GM19455 (cell line): ENCODE results near the gene PDE11A.
"Not testable (repeated sequence)": the region's sequence is repeated elsewhere in the genome, so short reads cannot be mapped to it uniquely, and the experiment has no call there.

ENCODE experiments used
- ATAC-seq: cut with Tn5 transposase; IDR thresholded peaks from one replicate; pipeline ENCODE4 v1.9.1; 2021; ENCODE audit not compliant: unreplicated experiment

Gene PDE11A

DNA sequence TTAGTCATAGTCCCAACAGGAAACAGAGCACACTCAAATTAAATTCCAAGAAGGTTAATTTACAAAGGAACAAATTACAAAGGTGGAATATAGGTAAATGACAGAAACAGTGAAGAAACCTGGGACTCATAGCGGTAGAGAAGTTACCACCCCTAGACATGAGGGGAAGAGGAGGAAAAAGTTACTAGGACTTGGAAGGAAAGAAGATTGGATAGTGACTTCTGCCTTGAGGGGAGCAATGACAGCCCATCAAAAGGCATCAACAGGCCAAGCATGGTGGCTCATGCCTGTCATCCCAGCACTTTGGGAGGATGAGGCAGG lies 2.4 kb upstream of the PDE11A start:
- ATAC-seq = no peak

DNA sequence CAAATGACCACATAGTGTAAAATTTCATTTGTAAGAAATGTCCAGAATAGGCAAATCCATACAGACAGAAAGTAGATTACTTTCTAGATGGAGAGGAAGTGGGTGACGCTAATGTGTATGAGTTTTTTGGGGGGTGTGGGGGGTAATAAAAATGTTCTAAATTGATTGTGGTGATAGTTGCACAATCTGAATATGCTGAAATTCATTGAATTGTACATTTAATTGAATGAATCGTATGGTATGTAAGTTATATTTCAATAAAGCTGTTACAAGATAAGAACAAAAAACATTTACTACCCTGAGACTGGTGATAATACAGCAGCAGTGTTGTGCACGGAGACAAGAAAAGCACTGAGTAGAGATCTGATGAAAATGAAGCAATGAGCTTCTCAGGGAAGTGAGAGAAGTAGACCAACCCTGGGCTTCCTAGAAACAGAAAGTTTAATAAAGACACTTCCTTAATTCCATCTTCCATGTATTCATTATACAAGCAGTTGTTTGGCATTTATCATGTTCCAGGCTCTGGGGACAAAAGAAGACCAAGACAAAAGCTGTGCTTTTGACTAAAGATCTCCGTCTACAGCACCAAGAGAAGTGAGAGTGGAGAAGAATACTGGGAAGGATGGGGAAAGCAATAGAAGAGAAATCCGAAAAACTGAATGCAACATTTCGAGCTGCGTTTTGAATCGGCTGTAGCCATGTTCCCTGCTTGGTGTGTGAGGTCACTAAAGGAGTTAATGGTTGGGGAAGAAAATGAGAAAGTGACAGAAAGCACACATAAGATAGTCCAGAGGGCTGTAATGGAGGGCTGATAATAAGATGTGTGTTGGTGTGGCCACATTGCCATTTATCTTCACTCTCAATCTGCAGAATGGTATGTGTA lies 1.8 kb upstream of the PDE11A start:
- ATAC-seq = no peak

DNA sequence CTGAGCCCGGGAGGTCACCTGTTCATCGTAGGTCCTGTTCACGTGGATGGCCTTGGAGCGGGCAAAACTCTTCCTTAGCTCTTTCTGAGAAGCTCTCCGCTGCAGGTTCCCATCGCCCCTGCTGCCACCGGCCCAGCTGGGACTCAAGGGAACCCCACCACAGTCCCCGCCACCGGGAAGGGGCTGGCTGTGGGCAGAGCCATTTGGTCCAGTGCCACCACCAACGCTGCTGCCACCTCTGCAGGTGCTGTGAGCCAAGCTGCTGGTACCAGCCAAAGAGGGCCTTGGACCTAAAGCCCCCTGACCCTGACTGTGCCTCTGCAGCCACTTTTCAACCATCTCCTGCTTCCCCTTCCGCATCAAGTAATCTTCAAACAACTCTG lies 586 bp downstream of the PDE11A start:
- ATAC-seq = no peak

DNA sequence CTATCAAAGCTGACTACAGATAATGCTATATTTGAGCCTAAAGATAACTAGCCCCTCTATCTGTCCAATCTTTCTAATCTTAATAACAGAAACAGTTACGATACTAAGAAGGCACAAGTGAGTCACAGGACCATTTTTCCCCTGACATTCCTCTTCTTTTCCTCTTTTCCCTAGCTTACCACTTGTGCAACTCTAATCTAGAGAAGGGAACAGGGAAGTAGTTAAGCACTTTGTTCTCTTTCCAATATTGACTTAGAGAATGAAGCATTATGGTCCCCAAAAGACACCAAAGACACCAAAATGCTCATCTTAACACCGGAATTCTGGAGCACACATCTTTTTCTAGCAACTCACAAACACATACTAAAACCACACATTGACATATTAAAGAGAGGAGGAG lies 1.8 kb downstream of the PDE11A start:
- no peak for ATAC-seq

DNA sequence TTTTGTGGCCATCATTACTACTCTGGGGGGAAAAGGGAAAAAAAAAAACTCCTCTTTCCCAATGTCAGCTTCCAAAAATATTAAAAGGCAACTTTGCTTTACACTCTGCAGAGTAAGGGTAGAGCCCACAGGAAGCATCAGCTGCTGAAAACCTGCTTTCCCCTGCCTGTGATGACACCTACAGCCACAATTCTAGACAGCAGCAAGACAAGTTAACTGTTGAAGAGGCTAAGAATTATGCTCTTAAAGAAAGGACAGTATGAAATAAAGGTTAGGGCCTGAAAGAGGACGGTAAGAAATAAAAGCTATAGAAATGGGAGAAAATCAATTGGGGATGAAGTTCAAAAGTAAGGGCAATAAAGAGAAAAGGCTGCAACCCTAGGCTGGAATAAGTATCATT lies 3.0 kb downstream of the PDE11A start:
- no peak for ATAC-seq

DNA sequence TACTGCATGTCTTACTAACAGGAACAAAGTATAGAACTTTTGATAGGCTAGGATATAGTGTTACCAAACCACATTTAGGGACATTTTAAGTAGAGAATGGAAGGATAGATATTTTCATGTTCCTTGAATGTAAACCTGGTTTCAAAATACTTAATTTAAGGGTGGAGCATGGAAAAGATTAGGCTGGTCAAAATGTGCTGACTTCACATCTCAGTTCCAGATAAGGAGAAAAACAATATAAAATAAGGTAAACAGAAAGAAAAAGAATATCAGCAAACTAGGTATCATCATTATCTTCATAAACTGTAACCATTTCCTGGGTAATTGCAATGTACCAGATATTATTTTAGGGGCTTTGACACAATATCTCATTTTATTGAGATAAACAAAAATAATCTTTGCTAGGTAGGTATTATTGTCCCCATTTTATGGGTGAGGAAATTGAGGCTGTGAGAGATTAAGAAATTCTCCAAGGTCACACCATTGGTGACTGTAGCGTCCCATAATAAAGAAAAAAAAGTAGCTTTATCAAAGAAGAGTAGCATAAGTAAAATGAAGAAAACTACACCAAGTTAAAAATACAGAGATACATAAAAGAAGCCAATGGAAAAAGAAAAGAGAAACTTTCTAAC lies 3.6 kb downstream of the PDE11A start:
- no peak for ATAC-seq

DNA sequence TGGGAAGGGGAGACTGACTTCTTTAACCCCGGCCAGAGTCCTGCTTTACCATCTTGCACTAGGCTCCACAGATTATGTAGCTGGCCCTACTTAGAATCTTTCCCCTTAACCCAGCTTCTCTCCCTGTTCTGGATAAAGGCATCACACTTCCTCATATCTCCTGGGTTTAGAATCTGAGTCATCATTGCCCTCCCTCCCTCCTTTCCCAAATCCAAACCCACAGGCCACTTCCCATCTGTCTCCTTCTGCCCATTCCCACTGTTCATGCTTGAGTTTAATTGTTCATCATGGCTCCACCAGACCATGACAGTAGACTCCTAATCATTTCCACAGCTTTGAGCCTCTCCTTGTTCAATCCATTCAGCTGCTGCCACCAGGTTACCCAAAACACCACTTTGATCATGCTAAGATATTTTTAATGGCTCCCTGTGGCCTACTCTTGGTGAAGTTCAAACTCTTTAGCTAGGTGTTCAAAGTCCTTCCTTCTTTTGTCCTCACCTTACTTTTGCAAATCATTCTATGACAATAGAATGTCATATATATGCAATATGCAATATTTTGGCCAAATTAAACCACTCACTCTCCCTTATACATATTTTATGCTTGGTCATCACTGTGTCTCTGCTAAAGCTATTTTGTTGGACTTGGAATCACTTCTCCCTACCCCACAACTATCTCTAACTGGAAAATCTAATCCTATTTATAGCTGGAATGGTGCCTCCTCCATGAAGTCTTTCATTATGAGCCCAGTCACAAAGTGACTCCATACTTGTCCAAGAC lies 5.5 kb downstream of the PDE11A start:
- no peak for ATAC-seq

DNA sequence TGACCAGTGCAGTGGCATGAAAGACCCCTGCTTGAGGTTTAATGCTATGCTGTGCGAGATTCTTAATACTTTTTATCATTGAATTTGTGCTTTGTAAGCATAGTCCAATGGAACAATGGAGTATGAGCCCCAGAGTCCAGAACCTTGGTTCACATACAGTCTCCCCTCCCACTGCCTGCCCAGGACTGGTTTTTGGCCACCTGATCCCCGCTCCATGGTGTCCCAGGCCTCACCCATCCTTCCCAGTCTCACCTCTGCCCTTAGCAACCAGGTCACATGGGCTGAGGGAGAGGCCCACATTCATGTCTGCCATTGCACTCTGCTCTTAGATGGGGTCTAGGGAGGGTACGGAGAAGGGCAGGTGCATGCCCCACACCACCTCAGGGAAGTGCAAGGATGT lies 6.3 kb downstream of the PDE11A start:
- no peak for ATAC-seq

DNA sequence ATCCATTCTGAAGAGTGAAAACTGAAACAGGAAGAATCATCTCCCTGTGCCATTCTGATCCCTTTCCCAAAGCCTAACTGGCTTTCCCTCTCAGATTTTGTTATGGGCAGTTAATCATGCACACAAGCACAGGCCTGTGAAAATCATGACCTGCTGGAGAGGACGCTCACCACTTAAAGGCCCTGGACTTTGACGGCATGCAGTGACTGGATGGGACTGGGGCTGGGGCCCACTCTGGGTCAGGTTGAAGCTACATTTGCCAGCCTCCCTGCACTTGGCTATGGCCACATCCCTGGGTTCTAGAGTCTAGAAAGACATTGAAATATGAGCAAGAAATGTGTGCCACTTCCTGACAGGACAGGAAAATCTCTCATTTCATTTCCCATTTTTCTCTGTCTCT lies 12.9 kb downstream of the PDE11A start:
- no peak for ATAC-seq

DNA sequence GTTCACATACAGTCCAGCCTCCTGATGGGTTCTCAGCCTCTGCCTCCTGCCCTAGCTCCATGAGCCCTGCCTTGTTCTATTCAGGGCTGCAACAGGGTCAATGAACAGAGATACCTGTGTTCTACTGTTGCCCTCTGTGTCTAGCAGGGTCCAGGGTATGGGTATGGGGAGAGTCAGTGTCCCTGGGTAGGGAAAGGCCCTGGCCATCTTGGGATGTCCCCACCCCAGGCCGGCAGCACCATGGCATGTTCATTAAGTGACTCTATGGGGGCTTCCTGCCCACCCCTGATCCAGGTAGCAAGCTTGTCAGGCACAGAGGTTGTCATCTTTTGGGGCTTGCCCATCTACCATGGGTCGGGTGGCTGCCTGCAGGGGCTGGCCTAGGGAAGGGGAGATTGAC lies 13.5 kb downstream of the PDE11A start:
- ATAC-seq = no peak

DNA sequence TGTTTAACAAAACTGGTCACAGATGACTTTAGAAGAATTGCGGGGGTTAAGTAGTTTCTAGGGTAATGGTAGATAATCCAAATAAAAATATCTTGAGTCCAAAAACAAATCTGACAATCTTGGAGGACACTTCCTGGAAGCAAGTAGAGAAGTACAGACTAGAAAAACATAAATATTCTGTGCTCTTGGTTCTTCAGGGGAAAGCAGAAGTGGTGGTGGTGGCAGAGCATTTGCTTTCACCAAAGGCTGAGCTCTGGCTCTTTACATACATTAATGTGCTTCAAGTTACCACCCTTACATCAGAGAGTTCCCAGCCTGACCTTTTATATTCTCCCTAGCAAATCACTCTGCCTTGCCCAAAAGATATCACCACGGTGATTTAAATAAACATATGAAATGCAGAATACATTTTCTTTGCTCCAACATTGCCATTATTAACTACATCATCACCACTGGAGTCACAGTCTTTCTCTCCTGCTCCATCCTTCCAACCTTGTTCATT lies 15.3 kb downstream of the PDE11A start:
- ATAC-seq = no peak

DNA sequence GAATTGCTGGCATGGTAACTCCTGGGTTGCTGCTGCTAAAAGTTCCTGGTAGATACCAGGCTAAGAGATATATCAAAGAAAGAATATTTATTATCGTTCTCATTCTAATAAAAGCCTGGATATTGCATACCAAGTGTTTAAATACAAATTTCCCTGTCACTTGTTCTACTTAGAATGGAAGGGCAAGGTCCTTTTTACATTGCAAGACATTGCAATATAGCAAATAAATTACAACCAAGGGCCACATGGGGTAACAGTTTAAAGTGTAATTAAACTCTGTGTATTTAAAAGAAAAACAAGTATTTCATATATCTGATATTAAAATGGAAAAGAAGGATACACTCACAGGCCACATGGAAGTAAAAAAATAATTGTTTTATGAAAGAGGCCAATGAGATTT lies 16.2 kb downstream of the PDE11A start:
- ATAC-seq = no peak

DNA sequence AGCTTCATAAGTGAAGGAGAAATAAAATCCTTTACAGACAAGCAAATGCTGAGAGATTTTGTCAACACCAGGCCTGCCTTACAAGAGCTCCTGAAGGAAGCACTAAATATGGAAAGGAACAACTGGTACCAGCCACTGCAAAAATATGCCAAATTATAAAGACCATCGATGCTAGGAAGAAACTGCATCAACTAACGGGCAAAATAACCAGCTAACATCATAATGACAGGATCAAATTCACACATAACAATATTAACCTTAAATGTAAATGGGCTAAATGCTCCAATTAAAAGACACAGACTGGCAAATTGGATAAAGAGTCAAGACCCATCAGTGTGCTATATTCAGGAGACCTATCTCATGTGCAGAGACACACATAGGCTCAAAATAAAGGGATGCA lies 21.3 kb downstream of the PDE11A start:
- not testable (repeated sequence) for ATAC-seq

DNA sequence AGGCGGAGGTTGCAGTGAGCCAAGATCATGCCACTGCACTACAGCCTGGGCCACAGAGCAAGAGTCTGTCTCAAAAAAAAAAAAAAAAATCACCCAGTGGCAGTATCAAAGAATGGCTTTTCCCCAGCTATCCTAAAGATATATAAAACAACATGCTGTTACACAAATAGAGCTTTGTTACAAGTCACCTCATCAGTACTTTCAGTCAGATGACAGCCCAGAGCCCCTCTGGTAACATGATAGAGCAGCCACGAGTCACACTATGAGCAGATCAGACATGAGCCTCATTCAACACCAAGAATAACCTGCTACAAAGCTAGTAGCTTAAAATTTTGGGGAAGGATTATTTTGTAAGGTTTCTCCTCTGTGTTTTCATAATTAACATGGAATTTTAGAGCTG lies 25.2 kb downstream of the PDE11A start:
- ATAC-seq = no peak

DNA sequence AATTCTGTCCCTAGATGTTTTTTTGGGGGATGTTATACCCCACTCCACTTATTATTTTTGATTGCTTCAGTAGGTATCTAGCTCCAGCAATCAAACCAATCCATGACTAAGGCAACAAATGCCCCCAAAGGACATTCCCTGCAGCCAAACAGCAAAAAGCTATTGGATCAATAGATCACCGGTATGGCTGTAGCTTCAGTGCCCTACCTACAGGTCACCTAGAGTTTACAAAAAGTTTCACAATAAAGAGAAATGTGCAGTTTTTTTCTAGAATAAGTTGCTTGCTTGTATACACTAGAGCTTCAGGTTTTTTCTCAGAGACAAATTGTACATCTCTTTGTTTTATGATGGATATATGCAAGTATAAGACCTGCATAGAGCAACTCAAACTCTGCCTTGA lies 27.7 kb downstream of the PDE11A start:
- ATAC-seq = no peak

DNA sequence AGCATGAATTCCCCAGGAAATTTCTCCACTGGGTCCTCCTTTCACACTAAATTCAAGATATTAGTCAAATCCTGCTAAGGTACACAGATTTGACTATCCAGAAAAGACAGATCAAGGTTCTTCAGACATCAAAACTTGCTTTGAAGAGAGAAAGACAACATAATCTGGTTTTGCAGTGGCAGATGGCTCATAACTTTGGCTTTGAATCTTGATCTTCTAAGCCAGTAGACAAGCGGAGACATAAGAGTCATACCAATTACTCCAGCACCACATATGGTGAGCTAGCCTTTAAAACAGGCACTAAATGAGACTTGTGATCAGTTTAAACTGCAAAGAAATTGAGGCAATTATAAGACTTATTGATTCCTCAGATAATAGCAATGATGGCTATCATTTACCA lies 29.3 kb downstream of the PDE11A start:
- no peak for ATAC-seq

DNA sequence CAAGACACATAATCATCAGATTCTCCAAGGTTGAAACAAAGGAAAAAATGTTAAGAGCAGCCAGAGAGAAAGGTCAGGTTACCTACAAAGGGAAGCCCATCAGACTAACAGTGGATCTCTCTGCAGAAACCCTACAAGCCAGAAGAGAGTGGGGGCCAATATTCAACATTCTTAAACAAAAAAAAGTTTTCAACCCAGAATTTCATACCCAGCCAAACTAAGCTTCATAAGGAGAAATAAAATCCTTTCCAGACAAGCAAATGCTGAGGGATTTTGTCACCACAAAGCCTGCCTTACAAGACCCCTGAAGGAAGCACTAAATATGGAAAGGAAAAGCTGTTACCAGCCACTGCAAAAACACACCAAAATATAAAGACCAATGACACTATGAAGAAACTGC lies 39.0 kb downstream of the PDE11A start:
- ATAC-seq = not testable (repeated sequence)

DNA sequence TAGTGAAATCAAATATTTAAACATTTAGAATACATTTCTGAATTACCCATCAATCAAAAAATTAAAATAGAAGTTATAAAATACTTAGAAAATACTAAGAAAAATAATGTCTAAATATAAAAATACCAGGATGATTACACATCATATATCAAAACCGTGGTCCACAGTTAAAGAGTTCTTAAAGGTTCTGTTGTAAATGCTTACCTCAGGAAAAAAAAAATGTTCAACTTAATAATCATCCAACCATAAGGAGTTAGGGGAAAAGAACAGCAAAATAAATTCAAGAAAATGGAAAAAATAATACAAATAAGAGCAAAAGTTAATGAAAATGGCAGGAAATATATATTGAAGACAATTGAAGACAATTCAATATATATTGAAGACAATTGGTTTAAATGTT lies 43.2 kb downstream of the PDE11A start:
- no peak for ATAC-seq

DNA sequence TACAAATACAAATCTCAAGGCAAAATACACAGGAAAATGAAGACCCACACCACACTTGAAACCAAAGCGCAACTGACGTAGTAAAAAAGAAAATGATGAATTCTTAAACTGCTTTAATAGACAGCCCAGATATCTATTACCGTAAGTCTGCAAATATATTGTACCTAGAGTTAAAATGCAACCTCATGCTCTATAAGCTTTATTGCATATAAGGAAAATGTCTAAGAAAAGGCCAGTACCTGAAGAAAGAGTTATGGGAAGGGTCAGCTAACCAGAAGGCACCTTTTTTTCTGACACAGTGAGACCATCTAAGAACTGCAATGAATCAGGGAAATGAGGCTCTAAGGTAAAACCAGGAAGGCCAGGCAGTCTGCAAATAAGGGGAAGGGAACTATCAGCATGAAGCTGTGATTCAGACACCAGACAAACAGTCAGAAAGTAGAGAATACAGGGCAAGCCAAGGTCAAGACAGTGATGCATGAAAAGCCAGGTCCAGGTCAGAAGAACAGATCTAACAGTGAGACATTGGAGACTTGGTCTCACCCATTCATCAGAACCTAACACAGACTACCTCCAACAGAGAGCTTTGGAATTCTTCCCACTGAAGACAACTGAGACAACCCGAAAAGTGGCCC lies 46.9 kb downstream of the PDE11A start:
- no peak for ATAC-seq

DNA sequence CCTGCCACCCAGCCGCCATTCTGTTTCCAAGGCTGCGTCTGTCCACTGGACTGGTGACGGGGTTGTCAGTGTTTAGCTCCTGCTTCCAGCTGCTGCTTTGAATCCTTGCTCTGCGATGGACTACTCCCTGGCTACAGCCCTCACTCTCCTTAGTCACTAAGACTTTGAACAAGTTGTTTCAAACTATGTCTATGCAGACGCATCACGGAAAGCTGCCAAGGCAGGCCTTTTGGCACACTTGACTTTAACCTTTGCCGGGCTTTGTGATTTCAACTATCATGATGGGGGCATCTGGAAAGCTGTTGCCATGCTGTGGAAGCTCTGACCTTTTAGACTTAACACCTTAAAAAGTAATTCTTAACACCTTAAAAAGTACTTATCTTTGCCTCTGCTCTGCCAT lies 54.4 kb downstream of the PDE11A start:
- no peak for ATAC-seq

DNA sequence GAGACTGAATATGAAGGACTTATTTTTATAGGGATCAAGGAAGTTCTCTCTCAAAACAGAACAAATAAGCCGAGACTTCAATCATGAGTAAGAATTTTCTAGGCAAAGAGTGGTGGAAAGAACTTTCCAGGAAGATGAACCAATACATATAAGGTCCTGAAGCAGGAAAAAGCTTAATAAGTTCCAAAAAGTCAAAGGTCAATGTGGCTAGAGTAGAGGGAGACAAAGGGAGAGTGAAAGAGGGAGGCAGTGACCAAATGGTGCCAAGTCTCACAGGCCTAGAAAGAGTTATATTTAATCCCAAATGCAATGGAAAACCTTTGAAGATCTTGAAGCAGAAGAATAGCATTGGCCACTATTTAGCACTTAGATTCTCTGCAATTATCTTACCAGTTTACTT lies 56.0 kb downstream of the PDE11A start:
- ATAC-seq = no peak
